Uterus (tissue), 2 donors: ENCODE data around the gene CD300C.

ENCODE experiments used
- POLR2A ChIP-seq, 2 donors: fragments of 450-650 bp; IDR thresholded peaks; one replicate each; pipeline ENCODE4 v1.6.1; 2016; ENCODE audit warnings: antibody characterized with exemption in 2 of 2, mild to moderate bottlenecking in 1 of 2, moderate library complexity in 1 of 2
- TF ChIP-seq, protein P1 (sequence below), 4 experiments: fragments of 200-600 bp in 2 of 4; fragments of 450-650 bp in 2 of 4; sonication (generic) in 2 of 4; IDR thresholded peaks; one replicate each; pipeline ENCODE4 v1.5.1; 2016 to 2019; ENCODE audit warnings: antibody characterized with exemption in 4 of 4, mild to moderate bottlenecking in 2 of 4, moderate library complexity in 1 of 4

DNA sequence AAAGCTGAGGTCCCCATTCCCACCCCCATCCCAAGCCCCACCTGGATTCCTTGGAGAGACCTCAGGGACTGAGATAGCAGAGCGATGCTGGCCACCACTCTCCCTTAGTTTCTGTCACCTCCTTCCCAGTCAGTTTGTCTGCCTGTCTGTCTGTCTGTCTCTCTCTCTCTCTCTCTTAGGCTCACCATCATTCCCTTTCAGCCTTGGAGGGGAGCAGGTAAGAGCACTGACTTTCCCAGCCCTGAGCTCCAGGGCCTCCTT lies 20.5 kb downstream of the CD300C start:
- TF ChIP-seq, protein P1, sequence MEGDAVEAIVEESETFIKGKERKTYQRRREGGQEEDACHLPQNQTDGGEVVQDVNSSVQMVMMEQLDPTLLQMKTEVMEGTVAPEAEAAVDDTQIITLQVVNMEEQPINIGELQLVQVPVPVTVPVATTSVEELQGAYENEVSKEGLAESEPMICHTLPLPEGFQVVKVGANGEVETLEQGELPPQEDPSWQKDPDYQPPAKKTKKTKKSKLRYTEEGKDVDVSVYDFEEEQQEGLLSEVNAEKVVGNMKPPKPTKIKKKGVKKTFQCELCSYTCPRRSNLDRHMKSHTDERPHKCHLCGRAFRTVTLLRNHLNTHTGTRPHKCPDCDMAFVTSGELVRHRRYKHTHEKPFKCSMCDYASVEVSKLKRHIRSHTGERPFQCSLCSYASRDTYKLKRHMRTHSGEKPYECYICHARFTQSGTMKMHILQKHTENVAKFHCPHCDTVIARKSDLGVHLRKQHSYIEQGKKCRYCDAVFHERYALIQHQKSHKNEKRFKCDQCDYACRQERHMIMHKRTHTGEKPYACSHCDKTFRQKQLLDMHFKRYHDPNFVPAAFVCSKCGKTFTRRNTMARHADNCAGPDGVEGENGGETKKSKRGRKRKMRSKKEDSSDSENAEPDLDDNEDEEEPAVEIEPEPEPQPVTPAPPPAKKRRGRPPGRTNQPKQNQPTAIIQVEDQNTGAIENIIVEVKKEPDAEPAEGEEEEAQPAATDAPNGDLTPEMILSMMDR (IDR thresholded peaks at IDR 0.05), result no peak
- no peak for TF ChIP-seq POLR2A (IDR thresholded peaks at IDR 0.05)
